Measurements from ENCODE around the gene CD7. TPM values are rescaled to one million over a fixed set of nuclear protein-coding genes. Genes with fewer than 3 reads are reported as not detected.

CD7 gene
- total RNA-seq, 1 donor from 2014 or later = not detected

- no peak overlapping the region for H3K4me3 ChIP-seq (ENCODE audit: low read depth, low read length)
- TF ChIP-seq, protein P1, sequence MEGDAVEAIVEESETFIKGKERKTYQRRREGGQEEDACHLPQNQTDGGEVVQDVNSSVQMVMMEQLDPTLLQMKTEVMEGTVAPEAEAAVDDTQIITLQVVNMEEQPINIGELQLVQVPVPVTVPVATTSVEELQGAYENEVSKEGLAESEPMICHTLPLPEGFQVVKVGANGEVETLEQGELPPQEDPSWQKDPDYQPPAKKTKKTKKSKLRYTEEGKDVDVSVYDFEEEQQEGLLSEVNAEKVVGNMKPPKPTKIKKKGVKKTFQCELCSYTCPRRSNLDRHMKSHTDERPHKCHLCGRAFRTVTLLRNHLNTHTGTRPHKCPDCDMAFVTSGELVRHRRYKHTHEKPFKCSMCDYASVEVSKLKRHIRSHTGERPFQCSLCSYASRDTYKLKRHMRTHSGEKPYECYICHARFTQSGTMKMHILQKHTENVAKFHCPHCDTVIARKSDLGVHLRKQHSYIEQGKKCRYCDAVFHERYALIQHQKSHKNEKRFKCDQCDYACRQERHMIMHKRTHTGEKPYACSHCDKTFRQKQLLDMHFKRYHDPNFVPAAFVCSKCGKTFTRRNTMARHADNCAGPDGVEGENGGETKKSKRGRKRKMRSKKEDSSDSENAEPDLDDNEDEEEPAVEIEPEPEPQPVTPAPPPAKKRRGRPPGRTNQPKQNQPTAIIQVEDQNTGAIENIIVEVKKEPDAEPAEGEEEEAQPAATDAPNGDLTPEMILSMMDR (conservative IDR thresholded peaks at IDR 0.05; ENCODE audit: low read depth, low read length) = no peak
- DNase-seq (ENCODE audit: low read depth) = no peak
Observed at GRCh38 chr17:82302568-82302963, 14.8 kb downstream of the CD7 start.

DNA sequence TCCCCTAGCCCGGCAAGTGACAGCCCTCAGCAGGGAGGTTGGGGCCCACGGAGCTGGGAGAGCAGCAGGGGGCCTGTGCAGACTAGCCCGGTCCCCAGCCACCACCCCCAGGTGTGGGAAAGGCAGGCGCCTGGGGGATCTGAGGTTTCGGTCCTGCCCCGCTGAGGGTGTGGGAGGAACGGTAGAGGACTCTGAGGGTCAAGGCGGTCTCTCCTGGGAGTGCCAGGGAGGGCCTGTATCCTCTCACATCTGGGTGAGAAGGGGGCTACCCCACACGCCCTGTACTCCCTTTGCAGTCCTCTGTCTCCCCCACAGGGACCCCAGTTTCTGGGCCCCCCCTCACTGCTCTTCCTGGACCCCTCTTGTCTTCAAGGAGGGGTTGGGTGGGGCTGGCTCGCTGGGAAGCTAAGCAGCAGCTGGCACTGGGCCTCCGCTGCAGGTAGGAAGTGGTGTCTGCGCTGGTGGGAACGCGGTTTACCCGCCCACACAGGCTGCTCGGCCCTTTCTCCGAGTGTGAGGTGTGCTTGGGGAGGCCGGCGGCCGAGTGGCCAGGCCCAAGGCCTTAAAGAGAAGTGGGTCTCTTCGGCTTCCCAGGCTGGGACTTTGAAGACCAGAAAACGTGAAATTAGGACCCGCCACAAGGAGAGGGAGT is 15.4 kb downstream of the CD7 start:
- no peak overlapping the region for H3K4me3 ChIP-seq (ENCODE audit: low read depth, low read length)
- no peak for DNase-seq (ENCODE audit: low read depth)
- TF ChIP-seq, protein P1 (conservative IDR thresholded peaks at IDR 0.05; ENCODE audit: low read depth, low read length) = no peak

DNA sequence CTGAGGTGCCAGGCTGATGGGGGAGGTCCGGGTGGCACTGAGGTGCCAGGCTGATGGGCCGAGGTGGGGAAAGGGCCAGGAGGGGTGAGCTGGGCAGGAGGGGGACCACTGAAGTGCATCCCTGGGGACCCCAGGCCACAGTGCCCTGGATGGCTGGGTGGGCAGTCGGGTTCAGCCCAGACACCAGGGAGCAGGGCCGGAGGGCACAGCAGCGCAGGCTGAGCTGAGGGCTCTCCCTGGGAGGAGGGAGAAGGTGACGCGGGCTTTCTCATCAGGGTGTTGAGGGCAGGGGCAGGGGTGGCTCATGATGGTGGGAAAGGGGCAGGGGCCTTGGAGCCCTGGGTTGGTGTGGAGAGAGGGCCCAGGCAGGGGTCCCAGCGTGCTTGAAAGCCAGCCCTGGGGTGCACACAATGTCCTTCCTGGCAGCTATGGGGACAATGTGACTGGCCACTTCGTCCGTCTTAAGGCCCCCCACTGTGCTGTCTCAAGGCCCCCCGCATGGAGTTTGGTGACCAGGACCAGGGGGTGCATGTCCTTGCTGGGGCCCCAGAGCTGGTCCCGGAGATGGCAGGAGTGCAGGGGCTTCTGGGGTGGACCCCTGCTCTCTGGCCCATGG is 16.0 kb downstream of the CD7 start:
- DNase-seq (ENCODE audit: low read depth) = no peak
- H3K4me3 ChIP-seq (ENCODE audit: low read depth, low read length) = no peak overlapping the region
- TF ChIP-seq, protein P1 (conservative IDR thresholded peaks at IDR 0.05; ENCODE audit: low read depth, low read length) = no peak

GRCh38 chr17:82300707-82301270 is 16.6 kb downstream of the CD7 start:
- TF ChIP-seq, protein P1 (conservative IDR thresholded peaks at IDR 0.05; ENCODE audit: low read depth, low read length) = peak; percentile 86
- DNase-seq (ENCODE audit: low read depth) = no peak
- H3K4me3 ChIP-seq (ENCODE audit: low read depth, low read length) = no peak overlapping the region

DNA sequence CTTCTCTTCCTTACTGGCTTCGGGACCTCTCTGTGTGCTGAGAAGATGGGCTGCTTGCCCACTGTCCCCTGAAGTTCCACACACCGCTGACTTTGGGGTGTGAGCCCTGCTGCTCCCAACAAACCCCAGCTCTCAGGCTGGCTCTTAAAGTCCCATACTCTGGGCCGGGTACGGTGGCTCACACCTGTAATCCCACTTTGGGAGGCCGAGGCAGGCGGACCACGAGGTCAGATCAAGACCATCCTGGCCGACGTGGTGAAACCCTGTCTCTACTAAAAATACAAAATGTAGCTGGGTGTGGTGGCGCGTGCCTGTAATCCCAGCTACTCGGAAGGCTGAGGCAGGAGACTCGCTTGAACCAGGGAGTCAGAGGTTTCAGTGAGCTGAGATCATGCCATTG is 17.2 kb downstream of the CD7 start:
- no peak for DNase-seq (ENCODE audit: low read depth)
- TF ChIP-seq, protein P1 (conservative IDR thresholded peaks at IDR 0.05; ENCODE audit: low read depth, low read length) = no peak

DNA sequence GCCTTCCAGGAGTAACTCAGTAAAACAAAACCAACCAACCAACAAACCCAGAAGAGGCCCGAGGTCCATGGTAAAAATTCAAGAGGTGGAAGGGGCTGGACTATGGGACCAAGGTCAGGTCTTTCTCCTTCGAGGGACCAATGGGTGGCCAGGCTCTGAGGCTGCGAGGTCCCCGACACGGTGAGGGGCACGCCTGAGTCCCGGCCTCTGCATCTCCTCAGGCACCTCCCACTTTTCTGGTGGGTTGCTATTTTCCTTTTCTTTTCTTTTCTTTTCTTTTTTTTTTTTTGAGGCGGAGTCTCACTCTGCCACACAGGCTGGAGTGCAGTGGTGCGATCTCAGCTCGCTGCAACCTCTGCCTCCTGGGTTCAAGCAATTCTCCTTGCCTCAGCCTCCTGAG is 18.0 kb downstream of the CD7 start:
- no peak for DNase-seq (ENCODE audit: low read depth)
- TF ChIP-seq, protein P1 (conservative IDR thresholded peaks at IDR 0.05; ENCODE audit: low read depth, low read length) = no peak
- H3K4me3 ChIP-seq (ENCODE audit: low read depth, low read length) = no peak overlapping the region

More for the DNA sequence above, 17.2 kb downstream of the CD7 start:
- no peak overlapping the region for H3K4me3 ChIP-seq (ENCODE audit: low read depth, low read length)
